ENCODE measurements around the gene ABHD11.

DNA sequence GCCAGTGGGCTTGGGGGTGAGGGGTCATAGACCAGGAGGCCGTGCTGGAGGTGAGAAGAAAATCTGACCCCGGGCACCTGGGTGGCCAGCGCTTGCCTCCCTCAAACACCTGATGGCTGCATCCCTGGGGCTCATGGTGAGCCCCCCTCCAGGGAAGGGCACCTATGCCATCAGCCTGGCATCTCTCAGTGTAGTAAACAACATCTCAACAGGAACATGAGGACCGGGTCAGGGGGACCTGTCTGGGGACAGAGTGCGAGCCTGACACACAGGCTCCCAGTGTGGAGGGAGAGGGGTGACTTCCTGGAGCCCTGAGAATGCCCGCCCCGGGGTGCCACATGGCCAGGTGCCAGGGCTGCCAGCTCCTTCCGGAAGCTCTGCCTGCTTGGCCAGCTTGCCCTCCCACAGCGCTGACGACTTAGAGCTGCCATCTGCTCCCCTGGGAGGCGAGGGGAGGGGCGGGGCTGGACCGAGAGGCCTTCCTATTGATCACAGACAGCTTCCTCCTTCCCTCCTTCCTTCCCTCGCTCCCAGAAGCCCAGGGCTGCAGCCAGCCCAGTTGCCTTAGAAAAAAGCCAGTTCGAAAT is 31.5 kb downstream of the ABHD11 start:
- no peak for TF ChIP-seq CTCF (IDR thresholded peaks at IDR 0.05)
- no peak for TF ChIP-seq POLR2A (IDR thresholded peaks at IDR 0.05)

All from uterus (tissue), 2 donors.